GM12878 (cell line): Measurements from ENCODE around the gene DLK1. TPM values are rescaled to one million over a fixed set of nuclear protein-coding genes. Genes with fewer than 3 reads are reported as not detected.

ENCODE experiments used
- ATAC-seq: fragments of 200-7000 bp; cut with Tn5 transposase; 3 replicates; pipeline ENCODE4 v1.9.1; 2020; ENCODE audit warnings: mild to moderate bottlenecking, moderate library complexity
- BruUV-seq: library from RNA; stranded (reverse); fragments of 400-500 nt; replicated peaks from 2 replicates; lab custom pipeline; 2021; lab: Mats Ljungman, UMichigan
- CTCF ChIA-PET: fragments of 300-600 bp; sonication (Branson Sonifier 250); formaldehyde crosslinking; extraction: SDS; loops from one replicate; lab custom pipeline; 2021; ENCODE audit warnings: inconsistent platforms; lab: Yijun Ruan, JAX
- POLR2A ChIA-PET: fragments of 350-600 bp; formaldehyde crosslinking; extraction: SDS; loops from one replicate; lab custom pipeline; 2021; ENCODE audit warnings: inconsistent platforms; lab: Charles Lee
- RAD21 ChIA-PET: fragments of 300-600 bp; sonication (Branson Sonifier 250); formaldehyde crosslinking; loops from one replicate; lab custom pipeline; 2023; ENCODE audit warnings: antibody characterized with exemption; ENCODE audit not compliant: unreplicated experiment; lab: Charles Lee
- SMC1A ChIA-PET: fragments of 300-600 bp; sonication (Branson Sonifier 250); formaldehyde crosslinking; loops from one replicate; lab custom pipeline; 2023; ENCODE audit not compliant: unreplicated experiment, uncharacterized antibody; lab: Charles Lee
- DNase-seq: peaks from one replicate; pipeline ENCODE4 v3.0.0-alpha.2; 2011; ENCODE audit warnings: low read depth, low spot score
- FAIRE-seq: peaks from 3 replicates; lab custom pipeline; 2011; peaks lifted over from hg19 to GRCh38; lab: Jason Lieb, UNC
- H2AFZ ChIP-seq: 2 replicates; pipeline ENCODE4 v1.6.0; 2011; ENCODE audit warnings: low read depth, low read length, control low read depth; ENCODE audit not compliant: control insufficient read depth
- H3K27ac ChIP-seq: 2 replicates; pipeline ENCODE4 v1.5.1; 2011; ENCODE audit warnings: control low read depth; ENCODE audit not compliant: control insufficient read depth, insufficient read depth
- H3K27me3 ChIP-seq, 2 experiments: replicated peaks in 1 of 2; 2 replicates each; pipeline versions ENCODE4 v1.6.0 to v1.6.1; 2011; ENCODE audit warnings: low read length in 1 of 2; ENCODE audit not compliant: control insufficient read depth in 2 of 2, insufficient read depth in 2 of 2
- H3K36me3 ChIP-seq, 2 experiments: 2 replicates each; pipeline ENCODE4 v1.5.1; 2011; ENCODE audit warnings: low read length in 1 of 2; ENCODE audit not compliant: control insufficient read depth in 2 of 2, insufficient read depth in 2 of 2
- H3K4me1 ChIP-seq: 2 replicates; pipeline ENCODE4 v1.6.1; 2011; ENCODE audit warnings: mild to moderate bottlenecking, low read length, moderate library complexity, mixed read lengths; ENCODE audit not compliant: control insufficient read depth, insufficient read depth
- H3K4me2 ChIP-seq: 2 replicates; pipeline ENCODE4 v1.6.0; 2011; ENCODE audit warnings: control low read depth; ENCODE audit not compliant: control insufficient read depth, insufficient read depth
- H3K4me3 ChIP-seq: fragments of 200-600 bp; sonication (generic); 2 replicates; pipeline ENCODE4 v1.5.1; 2016
- H3K79me2 ChIP-seq: 2 replicates; pipeline ENCODE4 v1.6.0; 2011; ENCODE audit warnings: low read length; ENCODE audit not compliant: control insufficient read depth, insufficient read depth
- H3K9ac ChIP-seq: 2 replicates; pipeline ENCODE4 v1.8.0; 2011; ENCODE audit warnings: low read length, control low read depth, mixed read lengths; ENCODE audit not compliant: control insufficient read depth, insufficient read depth
- H3K9me3 ChIP-seq: replicated peaks from 3 replicates; pipeline ENCODE4 v1.5.1; 2011; ENCODE audit warnings: mild to moderate bottlenecking, low read length; ENCODE audit not compliant: control insufficient read depth, insufficient read depth
- H4K20me1 ChIP-seq: 2 replicates; pipeline ENCODE4 v1.6.0; 2011; ENCODE audit not compliant: control insufficient read depth, insufficient read depth
- ATF7 ChIP-seq: fragments of 450-650 bp; IDR thresholded peaks from 2 replicates; pipeline ENCODE4 v1.6.1; 2016; ENCODE audit warnings: low read depth, mild to moderate bottlenecking
- BCL3 ChIP-seq: IDR thresholded peaks from 2 replicates; pipeline ENCODE4 v1.6.1; 2011; ENCODE audit warnings: borderline replicate concordance, low read depth, mild to moderate bottlenecking, moderate library complexity, low read length; ENCODE audit not compliant: insufficient read depth, poor library complexity, severe bottlenecking
- CREM ChIP-seq: IDR thresholded peaks from 2 replicates; pipeline ENCODE4 v1.6.1; 2014; ENCODE audit warnings: antibody characterized with exemption, low read depth
- FOXM1 ChIP-seq: IDR thresholded peaks from 2 replicates; pipeline ENCODE4 v1.6.1; 2012; ENCODE audit warnings: low read depth, mild to moderate bottlenecking, inconsistent platforms, low read length, moderate library complexity
- MEF2B ChIP-seq: fragments of 450-650 bp; IDR thresholded peaks from 2 replicates; pipeline ENCODE4 v1.6.1; 2018; ENCODE audit warnings: mild to moderate bottlenecking, moderate library complexity; ENCODE audit not compliant: partially characterized antibody, poor library complexity, severe bottlenecking
- NFIC ChIP-seq: IDR thresholded peaks from 2 replicates; pipeline ENCODE4 v1.6.1; 2012; ENCODE audit warnings: low read depth, mild to moderate bottlenecking, inconsistent platforms, low read length, moderate library complexity
- RFX5 ChIP-seq: IDR thresholded peaks from 2 replicates; pipeline ENCODE4 v1.6.1; 2011; ENCODE audit warnings: low read depth, low read length, improper control_type of control experiment
- SMAD5 ChIP-seq: IDR thresholded peaks from 2 replicates; pipeline ENCODE4 v1.6.1; 2016; ENCODE audit warnings: antibody characterized with exemption, low read depth
- SREBF1 ChIP-seq: IDR thresholded peaks from 2 replicates; pipeline ENCODE4 v1.6.1; 2012; ENCODE audit warnings: mild to moderate bottlenecking, low read length
- STAT1 ChIP-seq: fragments of 450-650 bp; conservative IDR thresholded peaks from 2 replicates; pipeline ENCODE4 v1.6.1; 2014; ENCODE audit warnings: antibody characterized with exemption, mild to moderate bottlenecking
- TBL1XR1 ChIP-seq: IDR thresholded peaks from 2 replicates; pipeline ENCODE4 v1.6.1; 2012; ENCODE audit warnings: low read depth, low read length, improper control_type of control experiment
- TCF7 ChIP-seq: IDR thresholded peaks from 2 replicates; pipeline ENCODE4 v1.6.1; 2014; ENCODE audit warnings: antibody characterized with exemption, borderline replicate concordance
- ZBTB33 ChIP-seq: fragments of 450-650 bp; IDR thresholded peaks from 2 replicates; pipeline ENCODE4 v1.6.1; 2017; ENCODE audit warnings: mild to moderate bottlenecking
- ZNF274 ChIP-seq: IDR thresholded peaks from one replicate; pipeline ENCODE4 v1.8.0; 2011; ENCODE audit not compliant: insufficient read length, insufficient read depth
- ZNF592 ChIP-seq: fragments of 450-650 bp; IDR thresholded peaks from 2 replicates; pipeline ENCODE4 v1.6.1; 2017; ENCODE audit warnings: mild to moderate bottlenecking, moderate library complexity
- whole genome bisulfite sequencing: methylation state at CpG from one replicate; pipeline ENCODE4 v1.1.6; 2016; ENCODE audit warnings: low lambda C conversion rate; ENCODE audit not compliant: insufficient replicate concordance, insufficient coverage; ENCODE audit errors: missing lambda C conversion rate; 5-methylcytosine and 5-hydroxymethylcytosine counted together
- in situ Hi-C: fragments of 300-500 bp; cut with MboI; formaldehyde crosslinking; loops from 9 replicates; pipeline ENCODE4 v1.14.3; 2018; ENCODE audit warnings: mixed read lengths
- intact Hi-C: fragments of 100-400 bp; cut with micrococcal nuclease; formaldehyde crosslinking; loops from one replicate; pipeline ENCODE4 v1.14.2; 2022; ENCODE audit not compliant: unreplicated experiment
- polyA plus RNA-seq, 11 experiments: library from polyadenylated mRNA; depleted of rRNA in 4 of 11; unstranded in 6 of 11; stranded (reverse) in 5 of 11; fragments of >200 nt; fragmentation: Nextera tagmentation in 4 of 11; fragmentation: Illumina TruSeq in 1 of 11; extraction: Ambion mirVana in 4 of 11; extraction: Trizol in 1 of 11; gene quantifications; 1 replicate in 1 of 11; 2 replicates in 10 of 11; pipeline versions ENCODE4 v1.2.1 to v1.2.3, GENCODE V29; 2011 to 2016; ENCODE audit warnings: inconsistent platforms in 2 of 11, missing spikeins in 2 of 11, low read depth in 1 of 11
- total RNA-seq, 4 experiments: library from RNA; depleted of rRNA in 3 of 4; stranded (reverse); fragments of >200 nt in 3 of 4; fragmentation: Illumina TruSeq in 1 of 4; extraction: Trizol in 1 of 4; gene quantifications; 2 replicates each; pipeline versions ENCODE4 v1.2.1 to v1.2.3, GENCODE V29; 2013 to 2021

Gene DLK1
- total and polyA plus RNA-seq, 10 of the 15 experiments (the other 5 are each of a cell fraction or from before 2014, with no cell fraction given), result 0.87 TPM; not detected in 9

GRCh38 chr14:100679707-100680438 is 46.8 kb upstream of the DLK1 start (continued):
- TF ChIP-seq ZNF592 (no peak), CREM (no peak)
- TF ChIP-seq, all 136 proteins: peak for 0

GRCh38 chr14:100680439-100681051 is 46.1 kb upstream of the DLK1 start:
- CTCF ChIA-PET, result interaction anchor here (0.6 kb wide), 1 partner anchor 374 kb away, joined by 3 read pairs; no protein-coding TSS in a partner anchor
- Histone ChIP-seq H3K9ac (no peak overlapping the region), H3K27me3 (no peaks in the 10 kb centered on the region; a peak in 1 of 4 replicates), H3K4me3 (no peak overlapping the region), H3K4me1 (no peaks in the 10 kb centered on the region), H3K27ac (no peak overlapping the region), H3K4me2 (no peak overlapping the region), H3K79me2 (no peaks in the 10 kb centered on the region), H4K20me1 (no peaks in the 10 kb centered on the region), H3K36me3 (no peaks in the 10 kb centered on the region), H3K9me3 (no peaks in the 10 kb centered on the region), H2AFZ (no peak overlapping the region)
- RAD21 ChIA-PET, result no interaction called here
- in situ Hi-C loops, result no loop called here
- FAIRE-seq (no peak), ATAC-seq (no peak), DNase-seq (no peak)
- BruUV-seq, result no TSS peak
- SMC1A ChIA-PET, result no interaction called here
- POLR2A ChIA-PET, result no interaction called here
- intact Hi-C loops, result no loop called here
- WGBS, result 29% methylated on average over 23 of the region's 23 CpGs
- TF ChIP-seq NFIC (no peak), STAT1 (no peak), ATF7 (no peak), FOXM1 (no peak), RFX5 (no peak), BCL3 (no peak), ZNF274 (no peak), SMAD5 (no peak), ZBTB33 (no peak), TCF7 (no peak), SREBF1 (no peak), MEF2B (no peak), TBL1XR1 (no peak)
- TF ChIP-seq, all 136 proteins: peak for 0
